HG03066 (cell line): ENCODE data around the gene GTF2IRD2.
"Not testable (repeated sequence)": the region's sequence is repeated elsewhere in the genome, so short reads cannot be mapped to it uniquely, and the experiment has no call there.

Experiments
- ATAC-seq: cut with Tn5 transposase; IDR thresholded peaks from one replicate; pipeline ENCODE4 v1.9.1; 2021; ENCODE audit warnings: low read depth; ENCODE audit not compliant: unreplicated experiment

GTF2IRD2 gene

GRCh38 chr7:74788369-74789150 lies 62.8 kb downstream of the GTF2IRD2 start:
- peak; percentile 82 for ATAC-seq

GRCh38 chr7:74783595-74783994 lies 67.8 kb downstream of the GTF2IRD2 start:
- not testable (repeated sequence) for ATAC-seq

GRCh38 chr7:74781746-74782145 lies 69.7 kb downstream of the GTF2IRD2 start:
- ATAC-seq: not testable (repeated sequence)

- ATAC-seq: not testable (repeated sequence)
These were observed 72.4 kb downstream of the GTF2IRD2 start for GRCh38 chr7:74779053-74779452.

- ATAC-seq: not testable (repeated sequence)
These were observed 76.3 kb downstream of the GTF2IRD2 start for GRCh38 chr7:74775111-74775510.

- ATAC-seq: peak; percentile 88
These were observed 77.3 kb downstream of the GTF2IRD2 start, which contains the start of gene NCF1 for GRCh38 chr7:74773760-74774750. TSS of gene NCF1 (plus strand) at chr7:74774011. CDS start at chr7:74774032, 21 bp downstream.

GRCh38 chr7:74772093-74772492 lies 79.3 kb downstream of the GTF2IRD2 start:
- not testable (repeated sequence) for ATAC-seq

- ATAC-seq: not testable (repeated sequence)
These were observed 81.3 kb downstream of the GTF2IRD2 start for GRCh38 chr7:74770062-74770461.

GRCh38 chr7:74766991-74767390 lies 84.4 kb downstream of the GTF2IRD2 start:
- not testable (repeated sequence) for ATAC-seq

- ATAC-seq: not testable (repeated sequence)
These were observed 84.9 kb downstream of the GTF2IRD2 start for GRCh38 chr7:74766509-74766908.

- peak; percentile 37 for ATAC-seq
These were observed 86.0 kb downstream of the GTF2IRD2 start for GRCh38 chr7:74765205-74765918.

- not testable (repeated sequence) for ATAC-seq
These were observed 92.4 kb downstream of the GTF2IRD2 start for GRCh38 chr7:74758982-74759381.

- ATAC-seq: not testable (repeated sequence)
These were observed 93.1 kb downstream of the GTF2IRD2 start for GRCh38 chr7:74758268-74758667.

- not testable (repeated sequence) for ATAC-seq
These were observed 94.7 kb downstream of the GTF2IRD2 start for GRCh38 chr7:74756673-74757072.

GRCh38 chr7:74753921-74754482 lies 97.4 kb downstream of the GTF2IRD2 start:
- not testable (repeated sequence) for ATAC-seq
